GM18498 (cell line): ENCODE results near the gene NF1.
"Not testable (repeated sequence)": the region's sequence is repeated elsewhere in the genome, so short reads cannot be mapped to it uniquely, and the experiment has no call there.

Experiments
- ATAC-seq: cut with Tn5 transposase; IDR thresholded peaks from one replicate; pipeline ENCODE4 v1.9.1; 2021; ENCODE audit warnings: mild to moderate bottlenecking, moderate library complexity; ENCODE audit not compliant: unreplicated experiment

Gene NF1

DNA sequence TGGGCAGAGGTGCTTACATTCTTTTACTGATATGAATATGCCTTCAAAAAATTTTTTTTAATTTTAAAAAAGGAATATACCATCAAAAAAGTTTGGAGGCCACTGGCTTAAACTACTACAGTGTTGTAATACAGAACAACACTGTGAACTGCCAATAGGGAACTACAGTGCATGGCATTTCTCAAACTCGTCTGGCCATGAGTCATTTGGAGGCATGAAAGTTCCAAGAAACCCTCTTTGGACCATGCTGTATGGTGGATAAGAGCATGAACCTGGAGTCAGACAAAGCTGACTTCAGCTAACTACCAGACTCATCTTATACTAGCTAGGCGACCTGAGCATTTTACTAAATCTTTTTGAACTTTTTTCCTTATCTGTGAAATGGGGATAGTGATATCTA is 9.2 kb upstream of the NF1 start:
- ATAC-seq = no peak

DNA sequence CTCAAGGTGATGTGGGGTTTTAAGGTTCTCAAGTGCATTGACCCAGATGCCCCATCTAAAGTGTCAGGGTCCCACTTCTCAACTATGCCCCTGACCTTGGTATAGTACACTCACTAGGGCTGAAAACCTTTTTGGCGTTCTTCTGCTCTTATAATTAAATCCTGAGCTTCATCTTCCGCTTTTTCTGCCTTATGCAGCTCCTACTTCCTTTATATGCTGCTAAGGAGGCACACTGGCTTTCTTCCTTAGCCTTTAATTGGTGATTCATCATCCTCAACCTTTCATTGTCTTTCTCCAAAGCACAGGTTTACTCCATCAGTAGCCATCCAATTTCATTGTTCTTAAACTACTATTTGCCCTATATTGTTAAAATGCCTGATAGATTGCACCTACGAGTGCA is 5.3 kb upstream of the NF1 start:
- no peak for ATAC-seq

DNA sequence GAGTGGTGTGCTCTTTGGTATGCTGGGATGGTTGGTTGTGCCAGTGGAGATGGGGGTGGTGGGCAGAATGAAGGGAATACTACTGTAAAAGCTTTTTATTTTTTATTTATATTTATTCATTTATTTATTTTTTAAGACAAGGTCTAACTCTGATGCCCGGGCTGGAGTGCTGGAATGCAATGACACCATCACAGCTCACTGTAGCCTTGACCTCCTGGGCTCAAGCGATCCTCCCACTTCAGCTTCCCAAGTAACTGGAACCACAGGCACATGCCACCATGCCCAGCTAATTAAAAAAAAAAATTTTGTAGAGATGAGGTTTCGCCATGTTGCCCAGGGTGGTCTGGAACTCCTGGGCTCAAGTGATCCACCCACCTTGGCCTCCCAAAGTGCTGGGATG is 4.1 kb upstream of the NF1 start:
- ATAC-seq = not testable (repeated sequence)

DNA sequence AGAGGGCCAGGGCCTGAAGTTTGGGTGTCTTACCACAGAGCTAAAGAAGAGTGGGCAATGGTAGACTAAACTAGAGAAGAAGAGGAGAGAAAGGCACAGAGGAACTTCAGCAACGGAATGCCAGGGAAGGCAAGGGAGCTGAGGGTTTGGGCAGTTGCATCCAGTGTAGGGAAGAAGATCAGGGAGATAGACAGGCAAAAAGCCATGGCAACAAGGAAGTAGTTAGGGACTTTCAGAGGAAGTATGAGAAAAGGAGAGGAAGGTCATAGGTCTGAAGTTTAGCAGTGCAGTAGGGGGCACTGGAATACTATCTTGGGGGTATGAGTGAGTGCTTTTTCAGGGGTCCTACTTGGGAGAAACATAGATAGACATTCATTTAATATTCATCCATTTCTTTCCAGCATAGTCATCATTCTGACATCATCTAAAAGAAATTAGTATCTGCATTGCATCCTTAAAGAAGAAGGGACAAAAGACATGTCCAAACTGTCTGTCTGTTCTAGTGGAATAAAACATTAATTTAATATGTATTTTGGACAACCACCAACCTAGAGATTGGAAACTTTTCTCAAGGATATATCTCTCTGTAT is 2.2 kb upstream of the NF1 start:
- no peak for ATAC-seq

DNA sequence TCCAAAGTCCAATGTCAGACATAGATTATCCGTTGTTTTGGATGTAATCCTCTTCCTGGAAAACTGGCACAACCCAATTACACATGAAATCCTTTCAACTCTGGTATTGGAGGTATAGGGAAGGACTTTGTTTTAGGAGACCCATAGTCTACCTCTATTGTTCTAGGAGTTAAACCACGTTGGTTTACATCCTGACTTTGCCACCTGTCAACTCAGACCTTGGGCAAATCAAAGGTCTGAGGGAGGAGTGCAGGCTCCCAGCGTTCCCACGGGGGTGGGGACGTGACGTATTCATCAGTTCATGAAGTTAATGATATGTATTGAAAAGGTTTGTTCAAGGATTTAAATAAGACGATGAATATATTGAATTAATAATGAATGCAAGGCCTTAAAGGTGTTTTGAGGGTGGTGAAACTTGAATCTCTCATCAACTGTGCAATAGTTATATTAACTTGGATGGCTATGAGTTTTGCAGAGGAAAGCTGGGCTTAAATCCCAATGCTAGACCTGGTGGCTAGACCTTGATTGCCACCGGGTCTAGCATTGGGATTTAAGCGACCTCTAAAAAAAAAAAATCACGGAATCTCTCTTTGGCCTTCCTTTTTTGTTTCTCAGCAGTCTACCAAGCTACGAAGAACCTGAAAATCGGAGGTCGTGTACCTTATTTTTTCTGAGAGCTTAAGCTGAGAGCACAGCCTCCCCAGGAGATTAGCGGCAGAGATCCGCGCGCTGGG is 744 bp upstream of the NF1 start:
- no peak for ATAC-seq

DNA sequence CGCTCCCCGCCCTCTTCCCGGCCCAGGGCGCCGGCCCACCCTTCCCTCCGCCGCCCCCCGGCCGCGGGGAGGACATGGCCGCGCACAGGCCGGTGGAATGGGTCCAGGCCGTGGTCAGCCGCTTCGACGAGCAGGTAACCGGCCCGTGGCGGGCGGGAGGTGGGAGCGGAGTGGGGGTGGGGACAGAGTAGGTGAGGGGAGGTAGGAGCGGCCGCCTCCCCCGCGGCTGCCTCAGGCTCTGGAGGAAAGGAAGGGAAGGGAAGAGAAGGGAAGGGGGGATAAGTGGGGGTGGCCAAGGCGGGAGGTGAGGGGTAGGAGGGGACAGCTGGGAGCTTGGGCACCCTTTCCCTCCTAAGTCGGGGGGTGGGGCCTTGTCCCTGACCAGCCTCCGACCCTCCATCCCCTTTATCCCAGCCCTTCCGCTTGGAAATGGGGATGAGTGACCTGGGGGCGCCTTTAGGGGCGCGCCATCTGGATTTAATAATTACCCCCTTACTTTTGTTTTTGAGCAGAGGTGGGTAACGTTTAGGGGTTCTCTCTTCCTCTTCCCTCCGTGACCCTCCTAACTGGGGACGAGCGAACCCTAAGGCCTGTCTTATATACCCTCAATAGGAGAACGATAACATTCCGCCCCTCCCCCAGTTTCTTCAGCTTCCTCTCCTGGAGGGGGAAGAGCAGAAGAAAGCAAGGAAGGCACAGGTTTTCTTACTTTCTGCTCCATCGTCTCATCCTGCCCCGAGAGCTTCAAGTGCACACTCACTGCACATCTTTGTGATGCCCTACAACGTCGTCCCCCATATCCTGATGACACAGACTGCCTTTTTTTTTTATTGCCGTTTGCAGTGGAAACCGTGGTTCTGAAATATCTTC is 694 bp downstream of the NF1 start:
- peak; percentile 11 for ATAC-seq

DNA sequence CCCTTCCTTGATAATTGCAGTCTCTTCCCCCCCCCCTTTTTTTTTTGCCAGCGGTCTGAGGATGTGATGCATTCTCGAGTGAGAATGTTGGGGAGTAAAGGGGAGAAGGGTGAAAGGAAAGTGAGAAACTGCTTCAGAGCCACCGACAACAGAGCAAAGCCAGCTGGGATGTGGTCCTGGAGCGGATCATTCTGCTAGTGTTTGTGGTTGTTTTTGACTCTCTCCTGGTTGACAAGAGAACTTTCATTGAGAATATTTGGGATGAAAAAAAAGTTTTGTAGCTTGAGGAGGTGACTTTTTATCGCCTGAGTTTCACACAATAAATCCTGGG is 1.3 kb downstream of the NF1 start:
- ATAC-seq = no peak

DNA sequence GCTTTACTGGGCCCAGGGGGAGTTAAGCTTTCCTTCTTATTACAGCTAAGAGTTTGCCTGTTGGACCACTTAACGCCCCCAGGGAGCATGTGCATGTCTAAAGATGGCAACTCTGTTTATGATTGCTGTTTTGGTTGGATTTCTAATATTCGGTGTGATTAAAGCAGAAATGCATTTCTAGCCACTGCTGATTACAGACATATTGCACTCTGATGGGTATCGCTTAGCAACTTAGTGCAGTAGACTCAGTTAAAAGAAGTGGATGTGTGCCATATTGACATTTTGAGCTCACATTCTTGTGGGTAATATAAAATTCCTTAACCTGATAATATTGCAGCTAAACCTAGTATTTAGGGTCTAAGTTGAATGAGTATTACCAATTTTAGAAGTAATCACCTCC is 4.2 kb downstream of the NF1 start:
- ATAC-seq = no peak

DNA sequence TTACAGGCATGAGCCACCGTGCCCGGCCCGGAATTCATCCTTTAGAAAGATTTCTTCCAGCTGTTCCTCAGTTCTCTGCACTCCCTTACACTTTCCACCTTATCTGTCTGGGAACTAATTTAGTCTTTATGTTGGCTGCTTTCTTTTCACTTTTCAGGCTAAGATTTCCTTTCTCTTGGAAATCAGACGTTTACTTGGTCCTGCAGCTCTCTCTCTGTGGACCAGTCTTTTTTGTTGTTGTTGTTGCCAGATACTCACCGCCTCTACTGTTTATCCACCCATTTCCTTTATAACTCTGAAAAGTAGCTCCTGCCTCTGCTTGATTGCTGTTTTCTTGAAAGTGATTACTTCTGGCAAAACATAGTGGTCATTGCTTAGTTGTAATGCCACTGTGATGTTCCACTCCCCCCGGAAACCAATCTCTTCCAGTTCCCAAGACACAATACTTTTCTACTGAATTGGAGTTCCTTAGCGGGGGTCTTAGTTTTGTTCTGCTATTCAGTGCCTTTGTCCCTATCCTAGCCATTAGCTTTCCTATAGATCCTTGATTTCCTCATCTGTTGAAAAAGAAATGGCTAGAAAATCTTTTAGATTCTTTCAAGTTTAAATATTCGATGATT is 6.2 kb downstream of the NF1 start:
- no peak for ATAC-seq

DNA sequence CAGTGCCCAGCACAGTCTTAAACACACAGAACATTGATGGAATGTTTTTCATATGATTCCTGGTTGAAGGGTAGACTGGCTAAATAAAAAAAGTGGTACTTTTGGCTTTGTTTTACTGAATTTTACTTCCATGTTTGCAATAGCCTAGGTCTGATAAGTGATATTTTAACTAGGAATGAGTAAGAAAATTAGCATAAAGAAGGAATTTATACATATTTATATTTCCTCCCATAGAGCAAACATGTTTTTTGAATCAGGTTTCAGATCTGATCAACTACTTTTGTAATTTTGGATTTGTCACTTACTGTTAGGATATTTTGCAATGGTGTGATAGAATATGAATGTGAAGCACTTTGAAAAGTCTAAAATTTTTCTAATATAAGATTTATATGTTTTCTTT is 7.2 kb downstream of the NF1 start:
- ATAC-seq = no peak

DNA sequence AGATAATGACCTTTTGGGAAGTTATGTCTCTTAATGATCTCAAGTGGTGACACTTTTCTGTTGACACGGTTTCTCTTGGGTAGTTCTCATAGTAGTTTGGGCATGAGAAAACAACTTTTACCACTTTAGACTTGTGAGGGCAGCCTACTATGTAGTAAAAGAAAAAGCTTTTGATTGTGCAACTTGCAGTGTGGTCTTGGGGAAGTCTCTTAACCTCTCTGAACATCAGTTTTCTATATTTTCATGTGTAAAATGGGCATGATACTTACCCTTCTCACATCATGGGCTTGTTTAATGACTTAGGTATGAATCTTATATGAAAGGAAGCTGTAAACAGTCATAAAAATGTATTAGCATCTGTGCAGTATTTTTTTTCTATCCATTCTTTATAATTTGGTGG is 11.2 kb downstream of the NF1 start:
- ATAC-seq = no peak

DNA sequence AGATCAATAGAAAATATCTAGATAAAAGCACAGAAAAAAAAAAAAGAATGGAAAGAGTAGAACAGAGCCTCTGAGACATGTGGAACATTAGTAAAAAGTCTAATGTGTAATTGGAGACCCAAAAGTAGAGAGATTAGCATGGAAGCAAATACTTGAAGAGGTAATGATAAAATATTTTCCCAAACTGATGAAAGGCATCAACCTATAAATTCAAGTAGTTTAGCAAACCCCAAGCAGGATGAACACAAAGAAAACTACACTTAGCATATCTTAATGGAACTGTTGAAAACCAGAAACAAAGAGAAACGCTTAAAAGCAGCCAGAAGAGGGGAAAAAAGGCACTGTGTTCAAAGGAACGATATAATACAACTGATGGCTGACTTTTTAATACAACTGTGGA is 16.4 kb downstream of the NF1 start:
- ATAC-seq = no peak

DNA sequence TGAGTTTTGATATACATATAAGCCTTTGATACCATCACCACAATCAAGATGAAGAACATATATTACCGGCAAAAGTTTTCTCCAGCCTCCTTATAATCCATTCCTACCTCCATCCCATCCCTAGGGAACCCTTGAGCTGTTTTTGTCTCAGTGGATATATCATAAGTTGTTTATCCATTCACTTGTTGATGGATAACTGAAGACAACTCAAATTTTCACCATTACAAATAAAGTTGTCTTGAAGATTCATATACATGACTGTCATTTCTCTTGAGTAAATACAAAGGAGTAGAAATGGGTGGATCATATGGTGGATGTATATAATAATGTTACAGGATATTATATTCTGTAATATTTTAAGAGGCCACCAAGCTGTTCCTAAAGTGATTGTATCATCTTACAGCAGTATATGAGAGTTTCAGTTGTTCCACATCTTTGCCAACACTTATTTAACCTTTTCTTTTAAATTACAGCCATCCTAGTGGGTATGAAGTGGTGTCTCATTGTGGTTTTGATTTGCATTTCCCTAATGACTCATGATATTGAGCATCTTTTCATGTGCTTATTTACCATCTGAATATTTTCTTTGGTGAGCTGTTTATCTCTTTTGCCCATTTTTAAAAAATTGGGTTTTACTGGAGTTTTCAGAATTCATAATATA is 17.4 kb downstream of the NF1 start:
- ATAC-seq = no peak

DNA sequence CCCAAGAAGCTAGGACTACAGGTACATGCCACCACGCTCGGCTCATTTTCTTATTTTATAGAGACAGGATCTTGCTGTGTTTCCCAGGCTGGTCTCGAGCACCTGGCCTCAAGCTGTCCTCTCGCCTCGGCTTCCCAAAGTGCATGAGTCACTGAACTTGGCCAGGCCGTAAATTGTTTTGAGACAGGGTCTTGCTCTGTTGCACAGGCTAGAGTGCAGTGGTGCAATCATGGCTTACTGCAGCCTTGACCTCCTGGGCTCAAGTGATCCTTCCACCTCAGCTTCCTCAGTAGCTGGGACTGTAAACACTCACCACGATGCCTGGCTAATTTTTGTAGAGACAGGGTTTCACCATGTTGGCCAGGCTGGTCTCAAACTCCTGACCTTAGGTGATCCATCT is 18.6 kb downstream of the NF1 start:
- ATAC-seq = not testable (repeated sequence)

DNA sequence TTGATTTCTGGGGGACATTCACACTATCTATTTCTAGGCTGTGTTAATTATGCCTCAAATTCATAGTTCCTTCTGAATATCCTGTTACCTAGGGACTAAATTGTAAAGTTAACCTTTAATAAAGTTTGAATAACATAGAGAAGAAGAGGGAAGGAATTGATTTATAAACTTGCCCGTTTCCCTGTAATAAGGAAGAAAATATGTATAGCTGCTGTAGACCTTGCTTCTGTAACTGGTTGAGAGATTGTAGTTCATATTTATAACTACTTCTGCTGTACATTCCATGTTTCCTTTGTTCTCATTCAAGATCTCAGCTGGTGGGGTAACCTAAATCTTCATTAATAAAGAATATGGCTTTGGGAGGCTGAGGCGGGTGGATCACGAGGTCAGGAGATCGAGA is 19.2 kb downstream of the NF1 start:
- ATAC-seq = no peak

DNA sequence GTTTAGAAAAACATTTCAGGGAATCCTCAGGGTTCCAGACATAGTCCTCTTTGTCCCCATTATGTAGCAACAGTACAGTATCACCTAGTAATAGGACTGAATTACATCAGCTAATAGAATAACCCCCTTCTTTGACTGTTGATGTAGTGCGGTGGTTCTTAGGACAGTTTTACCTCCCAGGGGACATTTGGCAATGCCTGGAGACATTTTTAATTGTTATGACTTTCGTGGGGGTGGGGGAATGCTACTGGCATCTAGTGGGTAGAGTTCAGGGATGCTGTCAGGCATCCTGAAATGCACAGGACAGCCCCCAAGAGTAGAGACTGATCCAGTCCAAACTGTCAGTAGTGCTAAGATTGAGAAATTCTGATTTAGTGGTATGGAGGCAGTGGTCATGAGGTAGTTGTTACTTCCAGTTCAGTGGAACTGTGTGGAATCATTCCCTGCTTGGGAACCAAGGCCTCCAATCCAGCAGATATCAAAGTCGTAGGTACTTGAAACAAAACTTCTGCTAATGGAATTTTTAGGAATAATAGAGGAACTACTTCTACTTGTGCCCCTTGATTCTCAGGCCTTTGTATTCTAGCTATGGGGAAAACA is 20.3 kb downstream of the NF1 start:
- ATAC-seq = no peak

DNA sequence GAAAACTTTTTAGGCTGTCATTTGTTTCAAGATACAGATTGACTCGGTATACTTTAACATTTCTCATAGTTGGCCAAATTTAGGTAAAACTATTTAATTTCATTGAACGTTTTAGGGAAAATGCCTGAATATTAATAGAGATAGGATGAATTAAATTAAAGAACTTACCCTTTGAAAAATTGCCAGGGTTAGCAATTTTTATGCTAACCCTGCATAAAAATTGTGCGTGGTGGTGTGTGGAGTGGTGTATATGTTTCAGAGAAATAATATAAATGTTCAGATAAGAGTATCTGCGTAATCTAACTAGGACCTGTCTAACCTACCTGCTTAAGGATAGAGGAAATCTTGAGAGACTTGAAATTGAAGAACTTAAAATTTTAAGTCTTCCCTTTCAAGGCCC is 21.4 kb downstream of the NF1 start:
- no peak for ATAC-seq

DNA sequence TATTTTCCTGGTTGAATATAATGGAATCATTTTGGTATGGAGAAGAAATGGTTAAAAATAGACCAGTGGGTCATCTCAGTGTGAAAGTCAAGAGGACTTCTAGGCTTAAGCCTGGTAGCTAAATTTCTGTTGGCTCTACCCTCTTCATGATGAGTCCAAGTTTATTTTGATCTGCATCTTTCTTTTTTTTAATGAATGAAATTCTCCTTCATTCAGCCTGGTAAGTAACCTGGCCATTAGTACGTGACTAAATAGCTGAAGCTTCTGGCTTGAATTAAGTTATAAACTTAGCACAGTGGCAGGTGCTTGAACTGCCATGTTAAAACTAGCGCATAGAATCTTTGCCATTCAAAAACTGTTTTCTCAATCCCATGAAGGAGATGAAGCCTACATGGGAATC is 28.0 kb downstream of the NF1 start:
- no peak for ATAC-seq

DNA sequence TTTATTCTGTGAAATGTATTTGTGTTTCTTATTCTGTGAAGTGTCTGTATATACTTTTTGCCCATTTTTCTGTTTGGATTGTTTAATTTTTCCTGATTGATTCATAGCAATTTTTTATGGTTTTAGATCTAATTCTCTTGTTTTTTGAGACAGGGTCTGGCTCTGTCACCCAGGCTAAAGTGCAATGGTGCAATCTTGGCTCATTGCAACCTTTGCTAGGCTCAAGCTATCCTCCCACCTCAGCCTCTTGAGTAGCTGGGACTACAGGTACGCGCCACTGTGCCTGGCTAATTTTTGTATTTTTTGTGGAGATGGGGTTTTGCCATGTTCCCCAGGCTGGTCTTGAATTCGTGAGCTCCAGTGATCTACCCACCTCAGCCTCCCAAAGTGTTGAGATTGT is 31.5 kb downstream of the NF1 start:
- no peak for ATAC-seq

DNA sequence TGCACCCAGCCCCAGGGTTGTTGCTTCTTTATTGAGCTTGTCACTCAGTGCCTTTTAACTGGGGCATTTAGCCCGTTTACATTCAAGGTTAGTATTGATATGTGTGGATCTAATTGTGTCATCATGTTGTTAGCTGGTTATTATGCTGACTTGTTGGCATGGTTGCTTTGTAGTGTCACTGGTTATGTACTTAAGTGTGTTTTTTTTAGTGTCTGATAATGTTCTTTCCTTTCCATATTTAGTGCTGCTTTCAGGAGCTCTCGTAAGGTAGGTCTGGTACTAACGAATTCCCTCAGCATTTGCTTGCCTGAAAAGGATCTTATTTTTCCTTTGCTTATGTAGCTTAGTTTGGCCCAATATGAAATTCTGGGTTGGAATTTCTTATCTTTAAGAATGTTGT is 33.5 kb downstream of the NF1 start:
- no peak for ATAC-seq
